ENCODE data around the gene DNM3.

DNA sequence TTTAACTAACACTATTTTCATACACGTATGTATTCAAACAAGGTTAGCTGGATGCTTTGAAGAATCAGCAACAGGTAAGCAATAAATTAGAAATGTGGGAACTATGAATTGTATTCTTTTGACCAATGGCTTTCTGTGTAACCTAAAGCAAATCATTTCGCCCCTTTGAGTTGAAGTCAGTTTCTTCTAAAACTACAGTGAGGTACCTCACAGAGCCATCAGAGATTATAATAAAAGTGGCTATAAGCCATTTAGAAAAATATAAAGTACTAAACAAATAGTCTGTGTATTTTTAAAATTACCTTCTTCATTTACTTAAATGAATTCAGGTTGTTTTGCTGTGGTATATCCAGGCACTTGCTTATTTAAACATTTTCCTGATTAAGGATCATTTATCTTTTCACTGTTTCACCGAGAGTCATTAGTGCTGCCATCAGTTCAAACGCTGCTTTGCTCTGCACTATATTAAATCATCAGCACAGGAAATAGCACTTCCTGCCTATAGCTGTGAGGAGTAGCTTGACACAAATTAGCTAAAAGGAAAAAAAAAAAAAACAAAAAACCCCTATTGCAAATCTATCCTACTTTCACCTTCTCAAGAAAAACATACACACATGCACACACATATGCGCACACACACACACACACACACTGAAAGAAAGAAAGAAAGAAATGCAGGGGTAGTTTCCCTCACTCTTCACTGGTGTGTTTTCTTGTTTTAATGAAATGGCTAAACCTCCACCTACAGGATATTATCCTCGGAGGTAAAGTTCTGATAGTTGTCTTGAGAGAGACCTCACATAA, 539.3 kb downstream of the DNM3 start:
- no peak for TF ChIP-seq EZH2 (IDR thresholded peaks at IDR 0.05; ENCODE audit: insufficient read depth, poor library complexity, severe bottlenecking)
- no peak for TF ChIP-seq EZH2phosphoT487 (IDR thresholded peaks at IDR 0.05; ENCODE audit: insufficient read depth, low read depth)

Measured in GM23248 (cell line).